ENCODE data around the gene FBXL13. TPM values are rescaled to one million over a fixed set of nuclear protein-coding genes. Genes with fewer than 3 reads are reported as not detected.

FBXL13 gene
- total and polyA plus RNA-seq, 2 of the 8 experiments (the other 6 are each of a cell fraction or from before 2014, with no cell fraction given), result 1.2 to 2.8 TPM

DNA sequence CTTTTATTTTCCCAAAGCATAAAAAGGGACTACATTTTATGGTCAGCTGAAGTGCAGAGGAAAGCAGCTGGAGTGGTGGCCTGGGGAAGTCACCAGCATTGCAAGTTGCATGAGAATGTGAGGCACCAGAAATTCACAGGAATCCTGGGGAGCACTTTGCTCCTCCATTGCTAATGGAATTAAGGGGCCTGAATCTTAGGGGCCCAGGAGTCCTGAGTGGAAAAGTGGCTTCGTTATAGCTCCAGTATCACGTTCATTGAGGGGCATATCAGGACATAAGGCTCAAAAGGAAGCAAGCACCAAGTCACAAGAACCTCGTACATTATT, 214.8 kb downstream of the FBXL13 start (continued):
- TF ChIP-seq RFX5 (IDR thresholded peaks at IDR 0.05; ENCODE audit: borderline replicate concordance, low read depth, low read length), result no peak

Data from H1 (cell line).